GM18858 (cell line): ENCODE measurements around the gene UBAP2.

Experiments used
- ATAC-seq: cut with Tn5 transposase; IDR thresholded peaks from one replicate; pipeline ENCODE4 v1.9.1; 2021; ENCODE audit not compliant: unreplicated experiment

UBAP2 gene

GRCh38 chr9:33880211-33881089 lies 168.2 kb downstream of the UBAP2 start:
- no peak for ATAC-seq

DNA sequence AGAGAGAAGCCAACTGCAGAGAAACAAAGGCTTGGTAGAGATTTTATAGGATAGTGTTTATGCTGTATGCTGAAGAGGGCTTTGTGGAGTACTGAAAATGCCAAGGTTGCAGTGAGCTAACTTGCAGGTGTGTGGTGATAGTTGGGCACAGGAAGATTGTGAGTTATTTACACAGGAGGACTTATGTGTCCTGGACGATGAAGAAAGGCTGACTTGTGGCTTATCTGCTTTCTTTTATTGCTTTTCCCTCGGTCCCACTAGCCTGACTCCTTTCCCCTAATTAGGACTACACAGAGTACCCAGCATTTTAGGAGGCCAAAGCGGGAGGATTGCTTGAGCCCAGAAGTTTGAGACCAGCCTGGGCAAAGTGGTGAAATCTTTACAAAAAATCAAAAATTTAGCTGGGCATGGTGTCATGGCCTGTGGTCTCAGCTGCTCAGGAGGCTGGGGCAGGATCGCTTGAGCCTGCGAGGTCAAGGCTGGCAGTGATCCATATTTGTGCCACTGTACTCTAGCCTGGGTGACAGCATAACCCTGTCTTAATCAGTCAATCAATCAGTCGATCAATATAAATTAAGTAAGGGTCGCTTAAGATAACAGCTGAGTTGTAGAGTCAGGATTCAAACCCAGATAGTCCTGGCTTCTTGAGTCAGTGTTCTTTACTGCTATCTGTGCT lies 169.9 kb downstream of the UBAP2 start:
- ATAC-seq: no peak

DNA sequence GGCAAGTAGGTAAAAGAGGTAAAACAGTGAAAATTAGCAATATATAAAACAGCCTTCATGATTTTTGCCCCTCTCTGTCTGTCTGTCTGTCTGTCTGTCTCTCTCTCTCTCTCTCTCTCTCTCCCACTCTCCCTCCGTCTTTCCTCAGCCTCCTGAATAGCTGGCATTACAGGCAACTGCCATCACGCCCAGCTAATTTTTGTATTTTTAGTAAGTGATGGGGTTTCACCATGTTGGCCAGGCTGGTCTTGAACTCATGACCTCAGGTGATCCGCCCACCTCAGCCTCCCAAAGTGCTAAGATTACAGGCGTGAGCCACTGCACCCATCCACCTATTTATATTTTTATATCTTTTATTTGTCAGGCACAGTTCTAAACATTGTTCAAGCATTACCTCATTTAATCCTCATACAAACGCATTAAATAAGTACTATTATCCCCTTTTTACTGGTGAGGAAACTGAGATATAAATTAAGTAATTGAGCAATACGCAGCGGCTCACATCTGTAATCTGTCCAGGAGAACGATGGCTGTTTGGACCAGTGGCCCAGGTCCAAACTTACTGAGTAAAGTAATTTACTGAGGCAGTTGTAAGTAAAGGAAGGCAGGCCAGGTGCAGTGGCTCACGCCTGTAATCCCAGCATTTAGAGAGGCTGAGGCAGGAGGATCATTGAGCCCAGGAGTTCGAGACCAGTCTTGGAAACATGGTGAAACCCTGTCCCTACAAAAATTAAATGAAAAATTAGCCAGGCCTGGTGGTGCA lies 170.8 kb downstream of the UBAP2 start:
- no peak for ATAC-seq
